ENCODE measurements around the gene DVL2.

Gene DVL2

GRCh38 chr17:7252176-7253043 is 18.1 kb upstream of the DVL2 start, which contains the start of gene ELP5 (continued):
- TF ChIP-seq, protein P1, sequence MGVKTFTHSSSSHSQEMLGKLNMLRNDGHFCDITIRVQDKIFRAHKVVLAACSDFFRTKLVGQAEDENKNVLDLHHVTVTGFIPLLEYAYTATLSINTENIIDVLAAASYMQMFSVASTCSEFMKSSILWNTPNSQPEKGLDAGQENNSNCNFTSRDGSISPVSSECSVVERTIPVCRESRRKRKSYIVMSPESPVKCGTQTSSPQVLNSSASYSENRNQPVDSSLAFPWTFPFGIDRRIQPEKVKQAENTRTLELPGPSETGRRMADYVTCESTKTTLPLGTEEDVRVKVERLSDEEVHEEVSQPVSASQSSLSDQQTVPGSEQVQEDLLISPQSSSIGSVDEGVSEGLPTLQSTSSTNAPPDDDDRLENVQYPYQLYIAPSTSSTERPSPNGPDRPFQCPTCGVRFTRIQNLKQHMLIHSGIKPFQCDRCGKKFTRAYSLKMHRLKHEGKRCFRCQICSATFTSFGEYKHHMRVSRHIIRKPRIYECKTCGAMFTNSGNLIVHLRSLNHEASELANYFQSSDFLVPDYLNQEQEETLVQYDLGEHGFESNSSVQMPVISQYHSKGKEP (tag by site-specific recombination; IDR thresholded peaks at IDR 0.05) = 0 out of 2 replicates have a peak, but pooled peaks have one; percentile 16
- TF ChIP-seq ZNF596 (tag by site-specific recombination; IDR thresholded peaks at IDR 0.05) = 0 out of 2 replicates have a peak, but pooled peaks have one; percentile 25
- TF ChIP-seq BCL11B (tag by site-specific recombination; IDR thresholded peaks at IDR 0.05; ENCODE audit: low read depth) = peak; percentile 83; the same call in 1 of the 2 replicates
- TF ChIP-seq, protein P2, sequence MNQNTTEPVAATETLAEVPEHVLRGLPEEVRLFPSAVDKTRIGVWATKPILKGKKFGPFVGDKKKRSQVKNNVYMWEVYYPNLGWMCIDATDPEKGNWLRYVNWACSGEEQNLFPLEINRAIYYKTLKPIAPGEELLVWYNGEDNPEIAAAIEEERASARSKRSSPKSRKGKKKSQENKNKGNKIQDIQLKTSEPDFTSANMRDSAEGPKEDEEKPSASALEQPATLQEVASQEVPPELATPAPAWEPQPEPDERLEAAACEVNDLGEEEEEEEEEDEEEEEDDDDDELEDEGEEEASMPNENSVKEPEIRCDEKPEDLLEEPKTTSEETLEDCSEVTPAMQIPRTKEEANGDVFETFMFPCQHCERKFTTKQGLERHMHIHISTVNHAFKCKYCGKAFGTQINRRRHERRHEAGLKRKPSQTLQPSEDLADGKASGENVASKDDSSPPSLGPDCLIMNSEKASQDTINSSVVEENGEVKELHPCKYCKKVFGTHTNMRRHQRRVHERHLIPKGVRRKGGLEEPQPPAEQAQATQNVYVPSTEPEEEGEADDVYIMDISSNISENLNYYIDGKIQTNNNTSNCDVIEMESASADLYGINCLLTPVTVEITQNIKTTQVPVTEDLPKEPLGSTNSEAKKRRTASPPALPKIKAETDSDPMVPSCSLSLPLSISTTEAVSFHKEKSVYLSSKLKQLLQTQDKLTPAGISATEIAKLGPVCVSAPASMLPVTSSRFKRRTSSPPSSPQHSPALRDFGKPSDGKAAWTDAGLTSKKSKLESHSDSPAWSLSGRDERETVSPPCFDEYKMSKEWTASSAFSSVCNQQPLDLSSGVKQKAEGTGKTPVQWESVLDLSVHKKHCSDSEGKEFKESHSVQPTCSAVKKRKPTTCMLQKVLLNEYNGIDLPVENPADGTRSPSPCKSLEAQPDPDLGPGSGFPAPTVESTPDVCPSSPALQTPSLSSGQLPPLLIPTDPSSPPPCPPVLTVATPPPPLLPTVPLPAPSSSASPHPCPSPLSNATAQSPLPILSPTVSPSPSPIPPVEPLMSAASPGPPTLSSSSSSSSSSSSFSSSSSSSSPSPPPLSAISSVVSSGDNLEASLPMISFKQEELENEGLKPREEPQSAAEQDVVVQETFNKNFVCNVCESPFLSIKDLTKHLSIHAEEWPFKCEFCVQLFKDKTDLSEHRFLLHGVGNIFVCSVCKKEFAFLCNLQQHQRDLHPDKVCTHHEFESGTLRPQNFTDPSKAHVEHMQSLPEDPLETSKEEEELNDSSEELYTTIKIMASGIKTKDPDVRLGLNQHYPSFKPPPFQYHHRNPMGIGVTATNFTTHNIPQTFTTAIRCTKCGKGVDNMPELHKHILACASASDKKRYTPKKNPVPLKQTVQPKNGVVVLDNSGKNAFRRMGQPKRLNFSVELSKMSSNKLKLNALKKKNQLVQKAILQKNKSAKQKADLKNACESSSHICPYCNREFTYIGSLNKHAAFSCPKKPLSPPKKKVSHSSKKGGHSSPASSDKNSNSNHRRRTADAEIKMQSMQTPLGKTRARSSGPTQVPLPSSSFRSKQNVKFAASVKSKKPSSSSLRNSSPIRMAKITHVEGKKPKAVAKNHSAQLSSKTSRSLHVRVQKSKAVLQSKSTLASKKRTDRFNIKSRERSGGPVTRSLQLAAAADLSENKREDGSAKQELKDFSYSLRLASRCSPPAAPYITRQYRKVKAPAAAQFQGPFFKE (tag by site-specific recombination; IDR thresholded peaks at IDR 0.05; ENCODE audit: borderline replicate concordance) = no peak
- no peak for TF ChIP-seq ZNF548 (tag by site-specific recombination; IDR thresholded peaks at IDR 0.05)
- no peak for TF ChIP-seq ZNF311 (tag by site-specific recombination; IDR thresholded peaks at IDR 0.05; ENCODE audit: borderline replicate concordance)
- TF ChIP-seq, protein P3, sequence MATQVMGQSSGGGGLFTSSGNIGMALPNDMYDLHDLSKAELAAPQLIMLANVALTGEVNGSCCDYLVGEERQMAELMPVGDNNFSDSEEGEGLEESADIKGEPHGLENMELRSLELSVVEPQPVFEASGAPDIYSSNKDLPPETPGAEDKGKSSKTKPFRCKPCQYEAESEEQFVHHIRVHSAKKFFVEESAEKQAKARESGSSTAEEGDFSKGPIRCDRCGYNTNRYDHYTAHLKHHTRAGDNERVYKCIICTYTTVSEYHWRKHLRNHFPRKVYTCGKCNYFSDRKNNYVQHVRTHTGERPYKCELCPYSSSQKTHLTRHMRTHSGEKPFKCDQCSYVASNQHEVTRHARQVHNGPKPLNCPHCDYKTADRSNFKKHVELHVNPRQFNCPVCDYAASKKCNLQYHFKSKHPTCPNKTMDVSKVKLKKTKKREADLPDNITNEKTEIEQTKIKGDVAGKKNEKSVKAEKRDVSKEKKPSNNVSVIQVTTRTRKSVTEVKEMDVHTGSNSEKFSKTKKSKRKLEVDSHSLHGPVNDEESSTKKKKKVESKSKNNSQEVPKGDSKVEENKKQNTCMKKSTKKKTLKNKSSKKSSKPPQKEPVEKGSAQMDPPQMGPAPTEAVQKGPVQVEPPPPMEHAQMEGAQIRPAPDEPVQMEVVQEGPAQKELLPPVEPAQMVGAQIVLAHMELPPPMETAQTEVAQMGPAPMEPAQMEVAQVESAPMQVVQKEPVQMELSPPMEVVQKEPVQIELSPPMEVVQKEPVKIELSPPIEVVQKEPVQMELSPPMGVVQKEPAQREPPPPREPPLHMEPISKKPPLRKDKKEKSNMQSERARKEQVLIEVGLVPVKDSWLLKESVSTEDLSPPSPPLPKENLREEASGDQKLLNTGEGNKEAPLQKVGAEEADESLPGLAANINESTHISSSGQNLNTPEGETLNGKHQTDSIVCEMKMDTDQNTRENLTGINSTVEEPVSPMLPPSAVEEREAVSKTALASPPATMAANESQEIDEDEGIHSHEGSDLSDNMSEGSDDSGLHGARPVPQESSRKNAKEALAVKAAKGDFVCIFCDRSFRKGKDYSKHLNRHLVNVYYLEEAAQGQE (tag by site-specific recombination; IDR thresholded peaks at IDR 0.05) = 0 out of 2 replicates have a peak, but pooled peaks have one; percentile 26
- TF ChIP-seq, protein P4, sequence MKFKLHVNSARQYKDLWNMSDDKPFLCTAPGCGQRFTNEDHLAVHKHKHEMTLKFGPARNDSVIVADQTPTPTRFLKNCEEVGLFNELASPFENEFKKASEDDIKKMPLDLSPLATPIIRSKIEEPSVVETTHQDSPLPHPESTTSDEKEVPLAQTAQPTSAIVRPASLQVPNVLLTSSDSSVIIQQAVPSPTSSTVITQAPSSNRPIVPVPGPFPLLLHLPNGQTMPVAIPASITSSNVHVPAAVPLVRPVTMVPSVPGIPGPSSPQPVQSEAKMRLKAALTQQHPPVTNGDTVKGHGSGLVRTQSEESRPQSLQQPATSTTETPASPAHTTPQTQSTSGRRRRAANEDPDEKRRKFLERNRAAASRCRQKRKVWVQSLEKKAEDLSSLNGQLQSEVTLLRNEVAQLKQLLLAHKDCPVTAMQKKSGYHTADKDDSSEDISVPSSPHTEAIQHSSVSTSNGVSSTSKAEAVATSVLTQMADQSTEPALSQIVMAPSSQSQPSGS (tag by site-specific recombination; IDR thresholded peaks at IDR 0.05; ENCODE audit: low read depth) = peak; percentile 99
- no peak for TF ChIP-seq ZNF132 (tag by site-specific recombination; IDR thresholded peaks at IDR 0.05; ENCODE audit: borderline replicate concordance)
- no peak for TF ChIP-seq GLI2 (tag by site-specific recombination; IDR thresholded peaks at IDR 0.05; ENCODE audit: borderline replicate concordance, low read depth)
- no peak for TF ChIP-seq ZNF48 (tag by site-specific recombination; IDR thresholded peaks at IDR 0.05)
- TF ChIP-seq, protein P5, sequence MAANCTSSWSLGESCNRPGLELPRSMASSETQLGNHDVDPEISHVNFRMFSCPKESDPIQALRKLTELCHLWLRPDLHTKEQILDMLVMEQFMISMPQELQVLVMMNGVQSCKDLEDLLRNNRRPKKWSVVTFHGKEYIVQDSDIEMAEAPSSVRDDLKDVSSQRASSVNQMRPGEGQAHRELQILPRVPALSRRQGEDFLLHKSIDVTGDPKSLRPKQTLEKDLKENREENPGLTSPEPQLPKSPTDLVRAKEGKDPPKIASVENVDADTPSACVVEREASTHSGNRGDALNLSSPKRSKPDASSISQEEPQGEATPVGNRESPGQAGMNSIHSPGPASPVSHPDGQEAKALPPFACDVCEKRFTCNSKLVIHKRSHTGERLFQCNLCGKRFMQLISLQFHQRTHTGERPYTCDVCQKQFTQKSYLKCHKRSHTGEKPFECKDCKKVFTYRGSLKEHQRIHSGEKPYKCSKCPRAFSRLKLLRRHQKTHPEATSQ (tag by site-specific recombination; IDR thresholded peaks at IDR 0.05) = peak; percentile 78
- TF ChIP-seq ZNF521 (tag by site-specific recombination; IDR thresholded peaks at IDR 0.05) = no peak

Data from HEK293 (cell line).